Measurements from ENCODE around the gene MAFF.

MAFF gene

DNA sequence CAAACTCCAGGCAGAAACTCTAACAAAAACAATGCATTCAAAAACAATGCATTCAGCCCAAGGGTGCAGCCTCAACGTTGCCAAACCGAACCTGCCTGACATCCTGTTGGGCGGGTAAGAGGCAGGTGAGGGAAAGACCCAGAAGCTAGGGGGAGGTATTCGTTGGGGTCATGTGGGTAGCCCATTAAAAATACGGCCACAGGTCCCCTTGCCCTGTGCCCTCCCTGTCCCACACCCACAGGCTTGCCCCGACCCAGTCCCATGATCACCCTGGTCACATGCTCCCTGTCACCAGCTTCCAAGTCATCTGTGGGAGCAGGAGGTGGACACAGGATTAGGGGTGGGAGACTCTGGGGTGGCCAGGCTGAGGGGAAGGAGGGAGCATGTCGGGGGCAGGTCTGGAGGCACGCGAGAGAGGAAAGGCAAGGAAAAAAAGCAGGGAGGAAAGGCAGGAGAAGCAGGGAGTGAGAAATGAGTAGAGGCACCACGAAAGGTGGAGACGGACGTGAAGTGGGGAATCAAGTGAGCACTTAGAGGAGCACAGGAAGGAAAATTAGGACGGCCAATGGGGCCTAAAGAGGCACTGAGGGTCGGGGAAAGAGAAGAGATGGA lies 20.8 kb upstream of the MAFF start:
- Histone ChIP-seq H3K27ac (peak overlapping the region; percentile 81), H3K36me3 (no peaks in the 10 kb centered on the region), H3K27me3 (ENCODE audit: insufficient read depth, low read depth, severe bottlenecking) (no peaks in the 10 kb centered on the region), H3K4me3 (ENCODE audit: low read depth, low read length) (peak overlapping the region; percentile 68), H3K9me3 (ENCODE audit: severe bottlenecking) (no peaks in the 10 kb centered on the region)
- DNase-seq, result peak; percentile 39
- no peak for TF ChIP-seq CTCF (IDR thresholded peaks at IDR 0.05; ENCODE audit: low read depth, low read length)

- TF ChIP-seq CTCF (IDR thresholded peaks at IDR 0.05; ENCODE audit: low read depth, low read length), result no peak
- no peaks in the 10 kb centered on the region for H3K27me3 ChIP-seq (ENCODE audit: insufficient read depth, low read depth, severe bottlenecking)
- no peaks in the 10 kb centered on the region for H3K9me3 ChIP-seq (ENCODE audit: severe bottlenecking)
- peak; percentile 99 for DNase-seq
- peak within 1 kb of the TSS; percentile 81 for H3K27ac ChIP-seq
- H3K36me3 ChIP-seq, result no peaks in the 10 kb centered on the region
- H3K4me3 ChIP-seq (ENCODE audit: low read depth, low read length), result peak within 1 kb of the TSS; percentile 68
These were observed 20.2 kb upstream of the MAFF start, which contains the start of gene PLA2G6 for GRCh38 chr22:38181453-38182200. TSS of gene PLA2G6 (minus strand) at chr22:38181830. CDS start at chr22:38169426, 12,404 bp downstream.

- H3K4me3 ChIP-seq (ENCODE audit: low read depth, low read length), result no peak overlapping the region
- TF ChIP-seq CTCF (IDR thresholded peaks at IDR 0.05; ENCODE audit: low read depth, low read length), result no peak
- no peaks in the 10 kb centered on the region for H3K27me3 ChIP-seq (ENCODE audit: insufficient read depth, low read depth, severe bottlenecking)
- H3K36me3 ChIP-seq, result no peaks in the 10 kb centered on the region
- DNase-seq, result no peak
- no peaks in the 10 kb centered on the region for H3K9me3 ChIP-seq (ENCODE audit: severe bottlenecking)
- peak overlapping the region; percentile 21; the same call in 1 of the 2 replicates for H3K27ac ChIP-seq
These were observed 17.0 kb upstream of the MAFF start for GRCh38 chr22:38184788-38185187.

DNA sequence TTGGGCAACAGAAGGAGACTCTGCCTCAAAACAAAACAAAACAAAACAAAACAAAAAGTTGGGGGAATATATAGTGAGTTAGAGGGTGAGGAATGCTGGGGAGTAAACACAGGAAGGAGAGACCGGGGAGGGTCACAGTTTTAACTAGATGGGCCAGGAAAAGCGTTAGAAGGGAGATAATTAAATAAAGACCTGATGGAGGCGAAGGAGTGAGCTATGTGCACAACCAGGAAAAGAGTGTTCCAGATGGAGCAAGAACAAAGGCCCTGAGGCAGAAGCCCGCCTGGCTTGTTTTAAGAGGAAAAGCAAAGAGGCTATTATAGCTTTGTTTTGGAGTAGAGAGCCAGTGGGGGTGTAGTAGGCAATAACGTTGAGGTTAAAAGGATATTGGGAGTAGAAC lies 15.4 kb upstream of the MAFF start:
- no peak overlapping the region for H3K4me3 ChIP-seq (ENCODE audit: low read depth, low read length)
- no peaks in the 10 kb centered on the region for H3K36me3 ChIP-seq
- H3K27me3 ChIP-seq (ENCODE audit: insufficient read depth, low read depth, severe bottlenecking), result no peaks in the 10 kb centered on the region
- H3K9me3 ChIP-seq (ENCODE audit: severe bottlenecking), result no peaks in the 10 kb centered on the region
- no peak for TF ChIP-seq CTCF (IDR thresholded peaks at IDR 0.05; ENCODE audit: low read depth, low read length)
- no peak for DNase-seq
- H3K27ac ChIP-seq, result no peak overlapping the region

GRCh38 chr22:38187413-38188212 lies 14.2 kb upstream of the MAFF start:
- TF ChIP-seq CTCF (IDR thresholded peaks at IDR 0.05; ENCODE audit: low read depth, low read length), result no peak
- Histone ChIP-seq H3K9me3 (ENCODE audit: severe bottlenecking) (no peaks in the 10 kb centered on the region), H3K4me3 (ENCODE audit: low read depth, low read length) (no peak overlapping the region), H3K36me3 (no peaks in the 10 kb centered on the region), H3K27ac (no peak overlapping the region), H3K27me3 (ENCODE audit: insufficient read depth, low read depth, severe bottlenecking) (no peaks in the 10 kb centered on the region)
- no peak for DNase-seq
